ENCODE data around the gene LRRC74B.

DNA sequence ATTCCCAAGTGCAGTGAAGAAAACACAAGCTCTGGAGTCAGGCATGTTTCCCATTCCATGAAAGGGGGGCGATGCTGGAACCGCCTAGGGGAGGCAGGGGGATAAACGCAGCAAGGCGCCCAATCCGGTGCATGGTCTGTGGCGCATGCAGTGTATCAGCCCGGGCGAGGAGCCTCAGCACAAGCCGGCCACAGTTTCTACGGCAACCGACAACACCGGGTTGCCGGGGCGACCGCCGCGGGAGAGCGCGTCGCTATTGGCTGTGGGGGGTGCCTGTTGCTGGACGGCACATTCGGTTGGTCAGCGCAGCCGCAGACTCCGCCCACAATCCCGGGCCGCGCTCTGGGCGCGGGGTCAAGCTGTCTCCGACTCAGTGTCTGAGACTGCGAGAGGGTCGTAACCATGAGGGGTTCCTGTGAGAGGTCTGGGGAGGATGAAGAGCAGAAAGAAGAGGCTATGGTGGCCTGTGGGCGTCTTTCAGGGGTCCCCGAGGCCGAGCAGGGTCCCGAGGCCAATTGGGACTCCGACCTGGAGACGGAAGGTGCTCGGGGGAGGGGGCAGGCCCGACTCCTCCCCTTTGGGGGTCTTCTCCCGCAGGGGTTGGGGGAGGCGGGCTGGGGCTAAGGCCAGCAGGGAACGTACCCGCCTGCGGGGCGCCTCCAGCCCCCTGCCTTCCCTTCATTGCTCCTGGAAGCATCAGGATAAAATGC, at the start of gene LRRC74B:
- TF ChIP-seq POLR2A (IDR thresholded peaks at IDR 0.05) (no peak), CTCF (IDR thresholded peaks at IDR 0.05) (no peak)
